K562 (cell line): ENCODE measurements around the gene MPHOSPH9. TPM values are rescaled to one million over a fixed set of nuclear protein-coding genes. Genes with fewer than 3 reads are reported as not detected.

Experiments used
- ARID2 ChIP-seq: fragments of 450-650 bp; IDR thresholded peaks from 2 replicates; pipeline ENCODE4 v1.6.1; 2017; ENCODE audit warnings: antibody characterized with exemption, mild to moderate bottlenecking
- CBX8 ChIP-seq: fragments of 200-600 bp; sonication (generic); IDR thresholded peaks from 2 replicates; pipeline ENCODE4 v1.6.1; 2012; ENCODE audit warnings: borderline replicate concordance, mixed run types, low read depth, mild to moderate bottlenecking, moderate library complexity, mixed read lengths, low read length, control low read depth, inconsistent platforms; ENCODE audit not compliant: poor library complexity, severe bottlenecking; ENCODE audit errors: extremely low read depth
- DNMT1 ChIP-seq: fragments of 450-650 bp; IDR thresholded peaks from 2 replicates; pipeline ENCODE4 v1.6.1; 2016; ENCODE audit warnings: antibody characterized with exemption, mild to moderate bottlenecking
- ETV6 ChIP-seq, 3 experiments: fragments of 150-350 bp in 1 of 3; sonication (generic) in 1 of 3; formaldehyde crosslinking in 1 of 3; IDR thresholded peaks; 2 replicates each; pipeline versions ENCODE4 v1.6.1 to v1.8.0; 2014 to 2022; ENCODE audit warnings: borderline replicate concordance in 2 of 3, low read depth in 2 of 3, antibody characterized with exemption in 1 of 3, low read length in 1 of 3, mild to moderate bottlenecking in 1 of 3, missing genetic modification reagents in 1 of 3
- FOXA1 ChIP-seq: fragments of 450-650 bp; IDR thresholded peaks from 2 replicates; pipeline ENCODE4 v1.6.1; 2016; ENCODE audit warnings: mild to moderate bottlenecking, borderline replicate concordance
- PHB ChIP-seq: fragments of 250-450 bp; sonication (Bioruptor Pico); IDR thresholded peaks from 2 replicates; pipeline ENCODE4 v1.5.0; 2021
- POU5F1 ChIP-seq: fragments of 150-350 bp; IDR thresholded peaks from 2 replicates; pipeline ENCODE4 v1.6.1; 2014; ENCODE audit warnings: borderline replicate concordance, low read length, low read depth, mild to moderate bottlenecking; ENCODE audit not compliant: partially characterized antibody
- RFX1 ChIP-seq: fragments of 450-650 bp; IDR thresholded peaks from 2 replicates; pipeline ENCODE4 v1.6.1; 2016; ENCODE audit warnings: mild to moderate bottlenecking, moderate library complexity
- RFX7 ChIP-seq: fragments of 250-450 bp; sonication (Bioruptor Pico); IDR thresholded peaks from 2 replicates; pipeline ENCODE4 v1.5.1; 2021; ENCODE audit warnings: mild to moderate bottlenecking
- RNF2 ChIP-seq: sonication (generic); IDR thresholded peaks from 2 replicates; pipeline ENCODE4 v1.6.1; 2016
- ZBED1 ChIP-seq: IDR thresholded peaks from 2 replicates; pipeline ENCODE4 v1.6.1; 2014
- ZBTB7A ChIP-seq: IDR thresholded peaks from 2 replicates; pipeline ENCODE4 v1.6.1; 2011; ENCODE audit warnings: low read depth, mild to moderate bottlenecking, low read length, moderate library complexity, borderline replicate concordance; ENCODE audit not compliant: control insufficient read depth
- ZNF75A ChIP-seq: fragments of 450-650 bp; formaldehyde crosslinking; IDR thresholded peaks from 2 replicates; pipeline ENCODE4 v1.4.0; 2020; ENCODE audit warnings: mild to moderate bottlenecking
- ZNF77 ChIP-seq: fragments of 250-450 bp; sonication (Bioruptor Pico); IDR thresholded peaks from 2 replicates; pipeline ENCODE4 v1.5.0; 2020
- polyA plus RNA-seq, 8 experiments: library from polyadenylated mRNA; depleted of rRNA in 4 of 8; stranded (reverse) in 5 of 8; unstranded in 3 of 8; fragments of >200 nt; fragmentation: Nextera tagmentation in 2 of 8; fragmentation: Illumina TruSeq in 1 of 8; extraction: Ambion mirVana in 2 of 8; extraction: Trizol in 1 of 8; gene quantifications; 2 replicates each; pipeline versions ENCODE4 v1.2.1 to v1.2.3, GENCODE V29; 2011 to 2014; ENCODE audit warnings: inconsistent platforms in 1 of 8, missing spikeins in 1 of 8
- total RNA-seq, 7 experiments: library from RNA; depleted of rRNA in 6 of 7; stranded (reverse); fragments of >200 nt in 6 of 7; fragmentation: Illumina TruSeq in 2 of 7; extraction: Trizol in 2 of 7; gene quantifications; 2 replicates each; pipeline versions ENCODE4 v1.2.1 to v1.2.3, GENCODE V29; 2011 to 2021; ENCODE audit warnings: low replicate concordance in 1 of 7
- TF ChIP-seq, protein P1 (sequence below): fragments of 450-650 bp; IDR thresholded peaks from 2 replicates; pipeline ENCODE4 v1.6.1; 2018; ENCODE audit not compliant: partially characterized antibody
- TF ChIP-seq, protein P2 (sequence below): fragments of 150-350 bp; conservative IDR thresholded peaks from 2 replicates; pipeline ENCODE4 v1.6.1; 2014; ENCODE audit warnings: low read length
- TF ChIP-seq, protein P3 (sequence below): fragments of 450-650 bp; formaldehyde crosslinking; conservative IDR thresholded peaks from 2 replicates; pipeline ENCODE4 v1.4.0; 2022; ENCODE audit warnings: mild to moderate bottlenecking, missing genetic modification characterization
- TF ChIP-seq, protein P4 (sequence below): fragments of 450-650 bp; formaldehyde crosslinking; IDR thresholded peaks from 2 replicates; pipeline ENCODE4 v1.4.0; 2020; ENCODE audit warnings: mild to moderate bottlenecking, moderate library complexity

MPHOSPH9 gene
- total and polyA plus RNA-seq, 9 of the 15 experiments (the other 6 are each of a cell fraction or from before 2014, with no cell fraction given): 14.2 to 103 (median 54.5) TPM

DNA sequence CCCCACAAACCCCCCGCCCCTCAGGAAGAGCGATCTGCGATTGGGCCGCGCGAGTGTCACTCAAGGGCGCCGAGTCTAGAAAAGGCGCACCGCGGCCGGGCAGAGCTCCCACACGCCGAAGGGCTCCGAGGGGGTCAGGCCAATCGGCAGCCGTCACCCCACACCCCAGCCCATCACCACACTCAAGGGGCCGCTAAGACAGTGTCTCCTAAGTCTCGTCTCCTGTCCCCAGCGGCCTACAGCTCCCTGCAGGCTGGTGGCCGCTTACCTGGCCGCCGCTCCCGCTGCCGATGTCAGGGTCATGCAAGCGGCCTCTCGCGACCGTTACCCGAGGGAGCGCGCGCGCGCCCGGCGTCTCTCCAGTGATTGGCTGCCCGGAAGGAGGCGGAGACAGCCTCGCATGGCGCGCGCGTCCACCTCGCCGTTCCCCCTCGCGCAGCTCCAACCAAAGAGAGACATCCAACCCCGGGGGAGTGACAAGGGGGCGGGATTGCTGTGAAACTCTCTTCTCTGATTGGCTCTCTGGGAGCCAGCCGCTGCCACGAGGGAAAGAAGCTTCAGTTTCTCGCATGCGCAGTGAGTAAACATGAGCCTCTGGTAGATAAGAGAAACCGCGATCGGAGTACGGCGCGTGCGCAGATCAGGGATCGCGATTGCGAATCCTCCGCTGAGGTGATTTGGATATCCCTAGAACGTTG lies at the start of gene MPHOSPH9, which contains the start of gene MTRFR (continued):
- TF ChIP-seq POU5F1 (no peak), ZNF75A (CRISPR knock-in tag) (no peak), PHB (CRISPR knock-in tag) (peak; percentile 86; the same call in 1 of the 2 replicates), RFX7 (0 out of 2 replicates have a peak, but pooled peaks have one; percentile 65), RFX1 (no peak), FOXA1 (no peak), ZBTB7A (peak; percentile 78), RNF2 (peak; percentile 65; the same call in 1 of the 2 replicates), CBX8 (no peak), DNMT1 (no peak), ARID2 (no peak), ZNF77 (CRISPR knock-in tag) (0 out of 2 replicates have a peak, but pooled peaks have one; percentile 24), ZBED1 (no peak), ETV6 (IDR thresholded peaks at IDR 0.05; ENCODE audit: borderline replicate concordance in 1 of 2, low read depth in 2 of 2, low read length in 1 of 2) (no peak; a peak in 1 of 4 replicates), ETV6 (CRISPR knock-in tag; IDR thresholded peaks at IDR 0.05; ENCODE audit: borderline replicate concordance) (no peak)
- TF ChIP-seq, protein P1, sequence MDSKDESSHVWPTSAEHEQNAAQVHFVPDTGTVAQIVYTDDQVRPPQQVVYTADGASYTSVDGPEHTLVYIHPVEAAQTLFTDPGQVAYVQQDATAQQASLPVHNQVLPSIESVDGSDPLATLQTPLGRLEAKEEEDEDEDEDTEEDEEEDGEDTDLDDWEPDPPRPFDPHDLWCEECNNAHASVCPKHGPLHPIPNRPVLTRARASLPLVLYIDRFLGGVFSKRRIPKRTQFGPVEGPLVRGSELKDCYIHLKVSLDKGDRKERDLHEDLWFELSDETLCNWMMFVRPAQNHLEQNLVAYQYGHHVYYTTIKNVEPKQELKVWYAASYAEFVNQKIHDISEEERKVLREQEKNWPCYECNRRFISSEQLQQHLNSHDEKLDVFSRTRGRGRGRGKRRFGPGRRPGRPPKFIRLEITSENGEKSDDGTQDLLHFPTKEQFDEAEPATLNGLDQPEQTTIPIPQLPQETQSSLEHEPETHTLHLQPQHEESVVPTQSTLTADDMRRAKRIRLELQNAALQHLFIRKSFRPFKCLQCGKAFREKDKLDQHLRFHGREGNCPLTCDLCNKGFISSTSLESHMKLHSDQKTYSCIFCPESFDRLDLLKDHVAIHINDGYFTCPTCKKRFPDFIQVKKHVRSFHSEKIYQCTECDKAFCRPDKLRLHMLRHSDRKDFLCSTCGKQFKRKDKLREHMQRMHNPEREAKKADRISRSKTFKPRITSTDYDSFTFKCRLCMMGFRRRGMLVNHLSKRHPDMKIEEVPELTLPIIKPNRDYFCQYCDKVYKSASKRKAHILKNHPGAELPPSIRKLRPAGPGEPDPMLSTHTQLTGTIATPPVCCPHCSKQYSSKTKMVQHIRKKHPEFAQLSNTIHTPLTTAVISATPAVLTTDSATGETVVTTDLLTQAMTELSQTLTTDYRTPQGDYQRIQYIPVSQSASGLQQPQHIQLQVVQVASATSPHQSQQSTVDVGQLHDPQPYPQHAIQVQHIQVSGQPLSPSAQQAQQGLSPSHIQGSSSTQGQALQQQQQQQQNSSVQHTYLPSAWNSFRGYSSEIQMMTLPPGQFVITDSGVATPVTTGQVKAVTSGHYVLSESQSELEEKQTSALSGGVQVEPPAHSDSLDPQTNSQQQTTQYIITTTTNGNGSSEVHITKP: peak; percentile 53
- TF ChIP-seq, protein P2, sequence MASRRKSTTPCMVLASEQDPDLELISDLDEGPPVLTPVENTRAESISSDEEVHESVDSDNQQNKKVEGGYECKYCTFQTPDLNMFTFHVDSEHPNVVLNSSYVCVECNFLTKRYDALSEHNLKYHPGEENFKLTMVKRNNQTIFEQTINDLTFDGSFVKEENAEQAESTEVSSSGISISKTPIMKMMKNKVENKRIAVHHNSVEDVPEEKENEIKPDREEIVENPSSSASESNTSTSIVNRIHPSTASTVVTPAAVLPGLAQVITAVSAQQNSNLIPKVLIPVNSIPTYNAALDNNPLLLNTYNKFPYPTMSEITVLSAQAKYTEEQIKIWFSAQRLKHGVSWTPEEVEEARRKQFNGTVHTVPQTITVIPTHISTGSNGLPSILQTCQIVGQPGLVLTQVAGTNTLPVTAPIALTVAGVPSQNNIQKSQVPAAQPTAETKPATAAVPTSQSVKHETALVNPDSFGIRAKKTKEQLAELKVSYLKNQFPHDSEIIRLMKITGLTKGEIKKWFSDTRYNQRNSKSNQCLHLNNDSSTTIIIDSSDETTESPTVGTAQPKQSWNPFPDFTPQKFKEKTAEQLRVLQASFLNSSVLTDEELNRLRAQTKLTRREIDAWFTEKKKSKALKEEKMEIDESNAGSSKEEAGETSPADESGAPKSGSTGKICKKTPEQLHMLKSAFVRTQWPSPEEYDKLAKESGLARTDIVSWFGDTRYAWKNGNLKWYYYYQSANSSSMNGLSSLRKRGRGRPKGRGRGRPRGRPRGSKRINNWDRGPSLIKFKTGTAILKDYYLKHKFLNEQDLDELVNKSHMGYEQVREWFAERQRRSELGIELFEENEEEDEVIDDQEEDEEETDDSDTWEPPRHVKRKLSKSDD: no peak
- TF ChIP-seq, protein P3, sequence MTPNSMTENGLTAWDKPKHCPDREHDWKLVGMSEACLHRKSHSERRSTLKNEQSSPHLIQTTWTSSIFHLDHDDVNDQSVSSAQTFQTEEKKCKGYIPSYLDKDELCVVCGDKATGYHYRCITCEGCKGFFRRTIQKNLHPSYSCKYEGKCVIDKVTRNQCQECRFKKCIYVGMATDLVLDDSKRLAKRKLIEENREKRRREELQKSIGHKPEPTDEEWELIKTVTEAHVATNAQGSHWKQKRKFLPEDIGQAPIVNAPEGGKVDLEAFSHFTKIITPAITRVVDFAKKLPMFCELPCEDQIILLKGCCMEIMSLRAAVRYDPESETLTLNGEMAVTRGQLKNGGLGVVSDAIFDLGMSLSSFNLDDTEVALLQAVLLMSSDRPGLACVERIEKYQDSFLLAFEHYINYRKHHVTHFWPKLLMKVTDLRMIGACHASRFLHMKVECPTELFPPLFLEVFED (CRISPR knock-in tag): peak; percentile 49; the same call in 1 of the 2 replicates
- TF ChIP-seq, protein P4, sequence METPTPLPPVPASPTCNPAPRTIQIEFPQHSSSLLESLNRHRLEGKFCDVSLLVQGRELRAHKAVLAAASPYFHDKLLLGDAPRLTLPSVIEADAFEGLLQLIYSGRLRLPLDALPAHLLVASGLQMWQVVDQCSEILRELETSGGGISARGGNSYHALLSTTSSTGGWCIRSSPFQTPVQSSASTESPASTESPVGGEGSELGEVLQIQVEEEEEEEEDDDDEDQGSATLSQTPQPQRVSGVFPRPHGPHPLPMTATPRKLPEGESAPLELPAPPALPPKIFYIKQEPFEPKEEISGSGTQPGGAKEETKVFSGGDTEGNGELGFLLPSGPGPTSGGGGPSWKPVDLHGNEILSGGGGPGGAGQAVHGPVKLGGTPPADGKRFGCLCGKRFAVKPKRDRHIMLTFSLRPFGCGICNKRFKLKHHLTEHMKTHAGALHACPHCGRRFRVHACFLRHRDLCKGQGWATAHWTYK (CRISPR knock-in tag): peak; percentile 91
